HG02885 (cell line): ENCODE data around the gene DLG2.
A peak's percentile ranks its signal among the peaks of the same experiment; 100 is the strongest.
"Not testable (repeated sequence)": the region's sequence is repeated elsewhere in the genome, so short reads cannot be mapped to it uniquely, and the experiment has no call there.

Experiments used
- ATAC-seq: cut with Tn5 transposase; IDR thresholded peaks from one replicate; pipeline ENCODE4 v1.9.1; 2021; ENCODE audit warnings: mild to moderate bottlenecking; ENCODE audit not compliant: unreplicated experiment, poor library complexity

DLG2 gene

GRCh38 chr11:85076535-85077330 lies 550.4 kb downstream of the DLG2 start:
- ATAC-seq, result no peak

GRCh38 chr11:85062659-85063058 lies 564.5 kb downstream of the DLG2 start:
- peak; percentile 100 for ATAC-seq

- ATAC-seq, result no peak
Observed at GRCh38 chr11:85052636-85053035, 574.5 kb downstream of the DLG2 start.

DNA sequence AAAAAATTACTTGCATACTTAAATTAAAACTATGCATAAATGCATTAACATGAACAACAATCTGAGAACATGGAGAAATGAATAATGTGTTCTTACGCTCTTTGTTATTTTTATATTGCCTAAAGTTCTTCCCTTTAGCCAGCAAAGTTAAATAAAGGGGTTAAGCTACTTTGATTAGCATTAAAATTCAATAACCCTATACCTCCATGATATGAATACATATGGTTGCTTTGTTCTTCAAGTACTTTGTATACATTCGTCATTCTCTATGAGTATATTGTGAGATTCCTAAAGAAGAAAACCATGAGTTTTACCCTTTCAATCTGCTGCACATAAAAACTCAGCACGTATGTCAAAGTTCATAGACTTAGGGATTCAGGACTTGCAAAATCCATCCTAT lies 578.3 kb downstream of the DLG2 start:
- ATAC-seq, result no peak

- no peak for ATAC-seq
Observed at GRCh38 chr11:85045716-85046115, 581.4 kb downstream of the DLG2 start.

GRCh38 chr11:85044911-85045310 lies 582.2 kb downstream of the DLG2 start:
- no peak for ATAC-seq

GRCh38 chr11:85042361-85042760 lies 584.8 kb downstream of the DLG2 start:
- ATAC-seq, result no peak

DNA sequence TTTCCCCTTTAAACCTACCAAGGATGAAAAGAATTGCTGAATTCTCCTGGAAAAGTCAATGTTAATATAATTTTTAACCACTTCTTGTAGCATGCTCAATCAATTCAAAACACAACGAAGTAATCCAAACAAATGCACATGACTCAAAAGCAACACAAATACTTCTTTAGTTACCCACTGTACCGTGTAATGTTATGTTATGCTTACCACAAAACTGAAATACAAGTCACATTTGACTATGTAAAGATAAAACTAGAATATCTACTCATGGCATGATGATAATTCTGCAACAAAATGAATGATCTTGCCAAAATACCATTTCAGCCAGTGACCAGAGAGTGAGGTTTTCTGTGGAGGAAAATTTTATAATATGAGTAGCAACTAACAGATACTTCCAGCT lies 587.0 kb downstream of the DLG2 start:
- ATAC-seq, result no peak

DNA sequence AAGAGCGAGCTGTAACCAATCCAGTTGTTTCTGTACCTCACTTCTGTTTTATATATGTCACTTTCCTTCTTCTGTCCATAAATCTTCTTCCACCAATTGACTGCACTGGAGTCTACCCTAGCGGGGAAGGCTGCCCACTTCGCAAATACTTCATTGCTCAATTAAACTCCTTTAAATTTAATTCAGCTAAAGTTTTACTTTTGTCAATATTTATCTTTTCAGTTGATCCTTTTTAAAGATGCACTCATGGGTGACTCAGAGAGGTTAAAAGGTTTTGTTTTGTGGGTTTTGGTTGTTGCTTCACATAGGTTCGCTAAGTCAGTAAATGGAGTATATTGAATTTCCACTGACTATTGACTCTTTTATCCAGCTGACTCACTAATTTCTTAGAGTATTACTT lies 597.2 kb downstream of the DLG2 start:
- no peak for ATAC-seq

DNA sequence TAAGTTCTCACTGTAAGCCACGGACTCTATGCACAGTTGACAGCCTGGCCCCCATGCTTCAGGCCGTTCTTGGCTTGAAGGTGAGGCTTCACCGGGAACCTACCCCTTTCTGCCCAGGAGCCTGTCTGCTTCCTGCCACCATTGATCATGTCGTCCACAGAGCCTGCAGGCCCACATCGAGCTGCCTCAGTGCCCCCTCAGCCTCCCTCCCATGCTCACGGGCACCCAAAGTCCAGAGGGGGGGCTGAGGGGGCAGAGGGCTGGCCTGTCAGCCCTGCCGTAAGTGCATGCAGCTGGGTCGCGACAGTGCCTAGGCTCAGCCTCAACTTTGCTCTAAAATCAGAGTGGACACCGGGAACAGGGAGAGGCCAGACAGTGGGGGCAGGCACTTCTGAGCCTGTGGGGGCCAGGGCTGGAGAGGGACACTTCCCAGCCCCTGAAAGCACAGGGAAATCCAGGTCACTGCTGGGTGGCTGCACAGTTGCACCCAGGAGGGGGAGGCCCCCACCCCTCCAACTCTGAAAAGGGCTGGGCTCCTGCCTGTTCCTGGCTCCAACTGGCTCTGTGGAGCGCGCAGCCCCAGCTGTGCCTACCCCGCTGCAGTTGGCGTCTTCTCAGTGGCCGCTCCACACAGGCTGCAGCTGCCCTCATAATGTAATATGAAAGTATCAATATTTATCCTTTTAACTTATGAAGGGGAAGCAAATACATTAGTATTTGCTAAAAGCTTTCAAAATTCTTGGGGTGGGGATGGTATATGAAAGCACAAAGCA lies 598.6 kb downstream of the DLG2 start:
- ATAC-seq, result no peak

GRCh38 chr11:85027346-85027745 lies 599.8 kb downstream of the DLG2 start:
- no peak for ATAC-seq

DNA sequence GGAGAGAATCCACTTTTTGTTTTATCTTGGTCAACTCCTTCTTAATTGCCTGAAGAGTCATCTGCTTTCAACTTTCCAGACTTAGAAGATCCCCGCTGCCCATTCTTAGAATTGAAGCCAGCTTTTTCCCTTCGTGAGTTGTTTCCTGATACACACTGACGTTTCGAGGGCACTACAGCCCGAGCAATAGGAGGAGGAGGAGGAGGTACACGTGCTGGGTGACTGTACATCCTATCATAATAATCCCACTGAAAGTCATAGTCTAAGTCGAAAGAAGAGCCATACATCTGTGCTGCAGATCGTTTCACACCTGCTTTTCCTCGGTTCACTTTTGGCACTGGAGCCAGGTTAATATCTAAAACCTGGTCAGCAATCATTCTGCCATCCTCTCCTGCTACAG lies 606.1 kb downstream of the DLG2 start:
- ATAC-seq, result no peak

GRCh38 chr11:84993386-84993785 lies 633.8 kb downstream of the DLG2 start:
- ATAC-seq, result no peak

GRCh38 chr11:84990141-84990540 lies 637.0 kb downstream of the DLG2 start:
- no peak for ATAC-seq

- ATAC-seq, result not testable (repeated sequence)
Observed at GRCh38 chr11:84987686-84988187, 639.4 kb downstream of the DLG2 start.

- no peak for ATAC-seq
Observed at GRCh38 chr11:84981301-84981700, 645.8 kb downstream of the DLG2 start.

DNA sequence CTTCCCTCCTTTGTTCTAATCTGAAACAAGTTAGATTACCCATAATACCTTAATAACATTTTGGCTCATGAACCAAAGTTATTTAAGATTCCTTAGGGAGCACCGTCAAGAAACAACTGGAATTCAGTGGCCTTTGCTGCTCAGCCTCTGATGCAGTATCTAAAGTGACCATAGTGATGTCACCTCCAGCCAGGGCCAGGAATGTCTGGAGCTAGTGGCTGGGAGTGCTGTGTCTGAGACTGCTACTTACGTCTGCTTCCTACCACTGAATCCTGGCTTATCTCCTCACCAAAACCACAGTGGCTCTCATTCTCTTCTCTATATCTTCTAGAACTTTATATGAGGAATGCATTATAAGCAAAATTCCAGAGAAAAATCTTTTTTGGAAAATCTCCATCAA lies 658.0 kb downstream of the DLG2 start:
- no peak for ATAC-seq

GRCh38 chr11:84965484-84965883 lies 661.7 kb downstream of the DLG2 start:
- no peak for ATAC-seq

DNA sequence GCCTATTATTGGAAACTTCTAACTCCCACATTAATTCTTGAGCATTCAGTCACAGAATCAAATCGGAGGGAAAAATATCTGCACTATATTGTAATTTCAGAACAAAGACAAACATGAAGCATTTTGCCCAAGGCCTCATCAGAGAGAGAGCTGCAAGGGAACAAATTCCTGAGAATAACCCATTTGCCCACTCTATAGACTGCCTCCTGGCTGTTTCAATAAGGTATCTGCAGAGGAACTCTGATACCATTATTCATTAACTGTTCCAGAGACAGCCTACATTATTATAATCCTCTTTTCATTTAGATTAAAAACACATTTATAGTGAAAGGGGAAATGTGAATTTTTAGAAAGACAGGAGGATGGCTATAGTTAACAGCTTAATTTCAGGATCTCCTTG lies 663.9 kb downstream of the DLG2 start:
- no peak for ATAC-seq

- no peak for ATAC-seq
Observed at GRCh38 chr11:84962018-84962417, 665.1 kb downstream of the DLG2 start.

- no peak for ATAC-seq
Observed at GRCh38 chr11:84958295-84958694, 668.8 kb downstream of the DLG2 start.
